Stomach smooth muscle (tissue), 2 donors: ENCODE measurements around the gene PRDX6.
"Not testable (repeated sequence)": the region's sequence is repeated elsewhere in the genome, so short reads cannot be mapped to it uniquely, and the experiment has no call there.

Experiments
- H3K27ac ChIP-seq: one replicate; pipeline ENCODE4 v1.7.0; 2013; ENCODE audit warnings: mild to moderate bottlenecking, low read length, inconsistent platforms
- H3K27me3 ChIP-seq, 2 donors: one replicate each; pipeline ENCODE4 v1.7.0; 2013; ENCODE audit warnings: low read length in 2 of 2; ENCODE audit not compliant: insufficient read depth in 2 of 2, control insufficient read depth in 1 of 2
- H3K36me3 ChIP-seq, 2 donors: one replicate each; pipeline ENCODE4 v1.7.0; 2013; ENCODE audit warnings: low read length in 2 of 2; ENCODE audit not compliant: control insufficient read depth in 2 of 2, insufficient read depth in 2 of 2
- H3K4me1 ChIP-seq: one replicate; pipeline ENCODE4 v1.7.0; 2013; ENCODE audit warnings: low read length; ENCODE audit not compliant: control insufficient read depth, insufficient read depth
- H3K4me3 ChIP-seq, 2 donors: one replicate each; pipeline ENCODE4 v1.7.0; 2013; ENCODE audit warnings: low read length in 2 of 2
- H3K9ac ChIP-seq, 2 donors: one replicate each; pipeline ENCODE4 v1.7.0; 2013; ENCODE audit warnings: low read length in 2 of 2, mild to moderate bottlenecking in 1 of 2
- H3K9me3 ChIP-seq, 2 donors: one replicate each; pipeline ENCODE4 v1.7.0; 2013; ENCODE audit warnings: low read length in 2 of 2; ENCODE audit not compliant: control insufficient read depth in 2 of 2
- donor health status: healthy.
- donor health status: Pancreatic carcinoma.

Gene PRDX6

GRCh38 chr1:173467426-173467825 is 9.7 kb upstream of the PRDX6 start:
- peaks cover 0 to 3% of the 10 kb centered on the region in 2 donors for H3K36me3 ChIP-seq
- no peak overlapping the region for H3K9ac ChIP-seq
- H3K27me3 ChIP-seq: no peaks in the 10 kb centered on the region
- H3K4me1 ChIP-seq: no peaks in the 10 kb centered on the region
- H3K9me3 ChIP-seq: no peaks in the 10 kb centered on the region
- no peak overlapping the region for H3K27ac ChIP-seq
- H3K4me3 ChIP-seq: no peak overlapping the region

DNA sequence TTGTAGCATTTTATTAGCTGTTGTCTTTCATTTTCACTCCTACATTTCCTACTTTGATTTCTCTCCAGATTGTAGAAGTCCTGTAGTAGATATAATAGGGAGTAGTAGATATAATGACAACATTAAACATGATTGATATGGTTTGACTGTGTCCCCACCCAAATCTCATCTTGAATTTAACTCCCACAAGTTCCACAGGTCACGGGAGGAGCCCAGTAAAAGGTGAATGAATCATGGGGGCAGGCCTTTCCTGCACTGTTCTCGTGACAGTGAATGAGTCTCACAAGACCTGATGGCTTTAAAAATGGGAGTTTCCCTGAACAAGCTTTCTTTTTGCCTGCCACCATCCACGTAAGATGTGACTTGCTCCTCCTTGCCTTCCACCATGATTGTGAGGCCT is 7.5 kb upstream of the PRDX6 start:
- H3K4me3 ChIP-seq: no peak overlapping the region
- H3K4me1 ChIP-seq: peaks cover 3% of the 10 kb centered on the region
- H3K9me3 ChIP-seq: no peaks in the 10 kb centered on the region
- no peak overlapping the region for H3K9ac ChIP-seq
- H3K36me3 ChIP-seq: peaks cover 0 to 3% of the 10 kb centered on the region in 2 donors
- H3K27me3 ChIP-seq: no peaks in the 10 kb centered on the region
- no peak overlapping the region for H3K27ac ChIP-seq

DNA sequence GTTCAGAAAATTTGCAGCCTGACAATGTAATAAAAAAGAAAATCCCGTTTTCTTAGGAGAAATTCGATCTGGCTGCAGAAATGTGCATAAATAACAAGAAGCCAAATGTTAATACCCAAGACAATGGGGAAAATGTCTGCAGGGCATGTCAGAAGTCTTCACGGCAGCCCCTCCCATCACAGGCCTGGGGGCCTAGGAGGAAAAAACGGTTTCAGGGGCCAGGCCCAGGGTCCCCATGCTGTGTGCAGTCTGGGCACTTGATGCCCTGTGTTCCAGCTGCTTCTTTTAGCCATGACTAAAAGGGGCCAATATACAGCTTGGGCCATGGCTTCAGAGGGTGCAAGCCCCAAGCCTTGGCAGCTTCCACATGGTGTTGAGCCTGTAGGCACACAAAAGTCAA is 6.5 kb upstream of the PRDX6 start:
- Histone ChIP-seq H3K9ac (no peak overlapping the region), H3K27ac (no peak overlapping the region), H3K9me3 (no peaks in the 10 kb centered on the region), H3K27me3 (no peaks in the 10 kb centered on the region), H3K36me3 (peaks cover 0 to 3% of the 10 kb centered on the region in 2 donors), H3K4me1 (peaks cover 11% of the 10 kb centered on the region), H3K4me3 (no peak overlapping the region)

GRCh38 chr1:173473599-173474011 is 3.5 kb upstream of the PRDX6 start:
- Histone ChIP-seq H3K27me3 (no peaks in the 10 kb centered on the region), H3K27ac (peak overlapping the region; percentile 60), H3K4me3 (peak overlapping the region in 1 of 2 donors; percentile 9), H3K4me1 (peaks cover 17% of the 10 kb centered on the region), H3K9me3 (no peaks in the 10 kb centered on the region), H3K9ac (no peak overlapping the region), H3K36me3 (no peaks in the 10 kb centered on the region)

DNA sequence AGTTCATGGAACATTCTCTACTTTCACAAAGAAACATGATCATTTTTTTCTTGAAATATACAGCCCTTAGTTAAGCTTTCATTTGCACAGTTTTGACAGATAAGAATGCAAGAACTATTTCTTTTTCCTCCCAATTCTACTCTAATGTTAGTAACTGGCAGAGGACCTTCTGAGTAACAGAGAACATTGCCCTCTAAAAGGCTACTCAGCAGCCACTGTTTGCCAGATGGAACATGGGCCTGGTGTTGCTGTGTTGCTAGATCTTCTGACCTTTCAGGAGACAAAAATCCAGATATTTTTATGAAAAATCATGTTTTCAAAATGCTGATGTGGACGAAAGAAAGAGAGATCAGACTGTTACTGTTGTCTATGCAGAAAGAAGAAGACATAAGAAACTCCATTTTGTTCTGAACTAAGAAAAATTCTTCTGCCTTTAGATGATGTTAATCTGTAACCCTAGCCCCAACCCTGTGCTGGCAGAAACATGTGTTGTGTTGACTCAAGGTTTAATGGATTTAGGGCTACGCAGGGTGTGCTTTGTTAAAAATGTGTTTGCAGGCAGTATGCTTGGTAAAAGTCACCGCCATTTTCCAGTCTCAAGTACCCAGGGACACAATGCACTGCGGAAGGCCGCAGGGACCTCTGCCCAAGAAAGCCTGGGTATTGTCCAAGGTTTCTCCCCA is 2.9 kb upstream of the PRDX6 start:
- peaks cover 21% of the 10 kb centered on the region for H3K4me1 ChIP-seq
- H3K9me3 ChIP-seq: no peaks in the 10 kb centered on the region
- peak overlapping the region; percentile 60 for H3K27ac ChIP-seq
- H3K9ac ChIP-seq: no peak overlapping the region
- H3K4me3 ChIP-seq: peak overlapping the region in 1 of 2 donors; percentile 84
- no peaks in the 10 kb centered on the region for H3K36me3 ChIP-seq
- no peaks in the 10 kb centered on the region for H3K27me3 ChIP-seq

DNA sequence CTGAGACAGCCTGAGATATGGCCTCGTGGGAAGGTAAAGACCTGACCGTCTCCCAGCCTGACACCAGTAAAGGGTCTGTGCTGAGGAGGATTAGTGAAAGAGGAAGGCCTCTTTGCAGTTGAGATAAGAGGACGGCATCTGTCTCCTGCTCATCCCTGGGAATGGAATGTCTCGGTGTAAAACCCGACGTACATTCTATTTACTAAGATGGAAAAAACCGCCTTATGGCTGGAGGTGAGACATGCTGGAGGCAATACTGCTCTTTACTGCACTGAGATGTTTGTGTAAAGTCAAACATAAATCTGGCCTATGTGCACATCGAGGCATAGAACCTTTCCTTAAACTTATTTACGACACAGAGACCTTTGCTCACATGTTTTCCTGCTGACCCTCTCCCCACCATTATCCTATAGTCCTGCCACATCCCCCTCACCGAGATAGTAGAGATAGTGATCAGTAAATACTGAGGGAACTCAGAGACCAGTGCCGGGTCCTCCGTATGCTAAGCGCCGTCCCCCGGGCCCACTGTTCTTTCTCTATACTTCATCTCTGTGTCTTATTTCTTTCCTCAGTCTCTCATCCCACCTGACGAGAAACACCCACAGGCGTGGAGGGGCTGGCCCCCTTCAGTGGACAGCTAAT is 2.2 kb upstream of the PRDX6 start:
- H3K9me3 ChIP-seq, H3K36me3 ChIP-seq, H3K27me3 ChIP-seq: not testable (repeated sequence)
- Histone ChIP-seq H3K4me1 (peaks cover 21% of the 10 kb centered on the region), H3K27ac (peak overlapping the region; percentile 80), H3K4me3 (peak overlapping the region in 1 of 2 donors; percentile 84), H3K9ac (peak overlapping the region in 1 of 2 donors; percentile 12)

GRCh38 chr1:173475564-173476196 is 1.5 kb upstream of the PRDX6 start:
- Histone ChIP-seq H3K9me3 (no peaks in the 10 kb centered on the region), H3K27me3 (no peaks in the 10 kb centered on the region), H3K4me3 (peak overlapping the region; percentile 49 to 84), H3K9ac (peak overlapping the region; percentile 30 to 73), H3K27ac (peak overlapping the region; percentile 80), H3K4me1 (peaks cover 21% of the 10 kb centered on the region), H3K36me3 (peaks cover 0 to 3% of the 10 kb centered on the region in 2 donors)

DNA sequence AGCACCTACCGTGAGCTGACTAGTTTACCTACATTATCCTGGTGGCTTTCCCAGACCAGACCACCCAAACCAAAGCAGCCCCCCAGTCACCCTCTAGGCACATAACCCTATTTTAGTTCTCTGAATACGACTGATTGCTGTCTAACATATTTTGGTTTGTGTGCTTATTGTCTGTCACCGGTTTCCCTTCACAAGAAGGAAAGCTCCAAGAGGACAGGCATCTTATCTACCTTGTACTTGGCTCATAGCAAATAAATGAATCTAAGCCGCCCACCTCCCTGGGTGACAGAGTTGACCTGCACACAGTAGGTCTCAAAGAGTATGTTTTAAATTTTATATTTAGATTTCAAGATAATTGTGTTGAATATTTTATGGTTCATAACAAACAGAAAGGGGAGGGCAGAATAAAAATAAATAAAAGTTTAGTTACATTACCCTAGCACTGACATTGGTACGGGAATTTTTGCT is 904 bp upstream of the PRDX6 start:
- H3K4me1 ChIP-seq: peaks cover 21% of the 10 kb centered on the region
- H3K27ac ChIP-seq: peak overlapping the region; percentile 80
- H3K4me3 ChIP-seq: peak overlapping the region; percentile 84 to 85
- no peaks in the 10 kb centered on the region for H3K9me3 ChIP-seq
- peaks cover 0 to 8% of the 10 kb centered on the region in 2 donors for H3K36me3 ChIP-seq
- H3K9ac ChIP-seq: peak overlapping the region; percentile 69 to 73
- no peaks in the 10 kb centered on the region for H3K27me3 ChIP-seq

DNA sequence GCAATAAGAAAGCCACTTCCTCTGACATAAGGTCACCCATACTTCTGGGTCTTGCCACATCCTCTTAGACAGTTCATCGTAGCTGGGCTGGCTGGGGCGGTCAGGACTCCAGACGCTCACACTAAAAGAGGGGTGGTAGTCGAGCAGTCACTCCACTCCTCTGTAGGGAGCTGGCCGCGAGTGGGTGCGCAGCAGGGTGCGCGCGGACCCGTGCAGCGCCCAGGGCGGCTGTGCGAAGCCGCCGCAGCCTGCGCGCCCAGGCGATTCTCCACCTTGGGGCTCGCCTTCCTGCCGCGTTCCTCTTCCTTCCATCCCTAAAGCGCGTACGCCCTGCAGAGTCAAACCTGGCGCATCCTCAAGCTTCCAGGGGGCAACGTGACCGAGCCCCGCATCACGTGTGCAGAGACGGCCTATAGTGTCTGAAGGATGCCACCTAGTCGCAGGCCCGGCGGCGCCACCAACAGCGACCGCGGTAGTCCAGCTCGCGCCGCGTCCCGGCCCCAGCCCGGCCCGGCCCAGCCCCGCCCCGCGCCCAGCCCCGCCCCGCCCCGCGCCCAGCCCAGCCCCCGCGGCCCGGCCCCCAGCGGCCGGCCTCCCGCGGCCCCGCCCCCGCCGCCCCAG is 360 bp upstream of the PRDX6 start:
- H3K4me3 ChIP-seq: peak overlapping the region; percentile 85 to 86
- H3K9ac ChIP-seq: peak overlapping the region; percentile 69 to 73
- H3K4me1 ChIP-seq: peaks cover 21% of the 10 kb centered on the region
- H3K9me3 ChIP-seq: no peaks in the 10 kb centered on the region
- peak overlapping the region; percentile 94 for H3K27ac ChIP-seq
- no peaks in the 10 kb centered on the region for H3K27me3 ChIP-seq
- peaks cover 3 to 14% of the 10 kb centered on the region in 2 donors for H3K36me3 ChIP-seq

GRCh38 chr1:173478094-173478674 is 1.0 kb downstream of the PRDX6 start:
- peaks cover 21% of the 10 kb centered on the region for H3K4me1 ChIP-seq
- peak overlapping the region; percentile 86 to 97 for H3K4me3 ChIP-seq

More at GRCh38 chr1:173478094-173478674, 1.0 kb downstream of the PRDX6 start:
- H3K27ac ChIP-seq: peak overlapping the region; percentile 94
- H3K9me3 ChIP-seq: no peaks in the 10 kb centered on the region
- peak overlapping the region; percentile 91 to 92 for H3K9ac ChIP-seq
- peaks cover 17 to 27% of the 10 kb centered on the region in 2 donors for H3K36me3 ChIP-seq
- no peaks in the 10 kb centered on the region for H3K27me3 ChIP-seq
